Endothelial cell of umbilical vein (primary cell): Measurements from ENCODE around the gene PDE3A.

Source experiments
- EZH2 ChIP-seq: IDR thresholded peaks from 2 replicates; pipeline ENCODE4 v1.6.1; 2012; ENCODE audit warnings: borderline replicate concordance, low read depth, mild to moderate bottlenecking, moderate library complexity, low read length, inconsistent platforms; ENCODE audit not compliant: severe bottlenecking
- FOS ChIP-seq: IDR thresholded peaks from 2 replicates; pipeline ENCODE4 v1.6.1; 2011; ENCODE audit warnings: mild to moderate bottlenecking, low read length, moderate library complexity, borderline replicate concordance; ENCODE audit not compliant: insufficient read depth
- GATA2 ChIP-seq: IDR thresholded peaks from 2 replicates; pipeline ENCODE4 v1.7.0; 2011; ENCODE audit warnings: low read depth, mild to moderate bottlenecking, moderate library complexity, mixed read lengths, low read length; ENCODE audit not compliant: insufficient read length, insufficient read depth
- JUN ChIP-seq: IDR thresholded peaks from 2 replicates; pipeline ENCODE4 v1.6.1; 2011; ENCODE audit warnings: borderline replicate concordance, low read depth; ENCODE audit not compliant: insufficient read length, insufficient read depth
- MYC ChIP-seq: IDR thresholded peaks from one replicate; pipeline ENCODE4 v1.6.1; 2011; ENCODE audit warnings: mild to moderate bottlenecking, low read depth, low read length
- POLR2A ChIP-seq: IDR thresholded peaks from 2 replicates; pipeline ENCODE4 v1.6.1; 2012; ENCODE audit warnings: low read depth, mild to moderate bottlenecking, control low read depth, low read length
- POLR2AphosphoS5 ChIP-seq: IDR thresholded peaks from 2 replicates; pipeline ENCODE4 v1.6.1; 2012; ENCODE audit warnings: low read depth, mild to moderate bottlenecking, control low read depth, low read length, moderate library complexity; ENCODE audit not compliant: insufficient read depth
- TF ChIP-seq, protein P1 (sequence below), 2 donors: IDR thresholded peaks; 1 replicate in 1 of 2; 2 replicates in 1 of 2; pipeline ENCODE4 v1.5.1; 2011; ENCODE audit warnings: low read length in 2 of 2, mild to moderate bottlenecking in 2 of 2, moderate library complexity in 2 of 2, control low read depth in 1 of 2, inconsistent platforms in 1 of 2, low read depth in 1 of 2; ENCODE audit not compliant: insufficient read depth in 1 of 2; ENCODE audit errors: extremely low read depth in 1 of 2
- TF ChIP-seq, protein P2 (sequence below): IDR thresholded peaks from 2 replicates; pipeline ENCODE4 v1.6.1; 2011; ENCODE audit not compliant: insufficient read depth, insufficient read length

DNA sequence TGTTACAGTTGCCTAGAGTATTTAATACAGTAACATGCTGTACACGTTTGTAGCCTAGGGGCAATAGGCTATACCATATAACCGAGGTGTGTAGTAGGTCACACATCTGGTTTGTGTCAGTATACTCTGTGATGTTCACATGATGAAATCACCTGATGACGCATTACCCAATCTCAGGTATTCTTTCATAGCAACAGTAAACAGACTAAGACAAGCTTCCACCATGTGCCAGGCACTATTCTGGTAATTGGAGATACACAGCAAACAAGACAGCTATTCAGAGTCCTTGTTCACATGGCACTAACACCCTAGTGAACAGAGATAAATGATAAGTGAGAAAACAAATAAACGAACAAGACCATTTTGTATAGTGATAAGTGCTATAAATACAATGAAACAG is 3.8 kb upstream of the PDE3A start:
- no peak for TF ChIP-seq EZH2
- TF ChIP-seq, protein P1, sequence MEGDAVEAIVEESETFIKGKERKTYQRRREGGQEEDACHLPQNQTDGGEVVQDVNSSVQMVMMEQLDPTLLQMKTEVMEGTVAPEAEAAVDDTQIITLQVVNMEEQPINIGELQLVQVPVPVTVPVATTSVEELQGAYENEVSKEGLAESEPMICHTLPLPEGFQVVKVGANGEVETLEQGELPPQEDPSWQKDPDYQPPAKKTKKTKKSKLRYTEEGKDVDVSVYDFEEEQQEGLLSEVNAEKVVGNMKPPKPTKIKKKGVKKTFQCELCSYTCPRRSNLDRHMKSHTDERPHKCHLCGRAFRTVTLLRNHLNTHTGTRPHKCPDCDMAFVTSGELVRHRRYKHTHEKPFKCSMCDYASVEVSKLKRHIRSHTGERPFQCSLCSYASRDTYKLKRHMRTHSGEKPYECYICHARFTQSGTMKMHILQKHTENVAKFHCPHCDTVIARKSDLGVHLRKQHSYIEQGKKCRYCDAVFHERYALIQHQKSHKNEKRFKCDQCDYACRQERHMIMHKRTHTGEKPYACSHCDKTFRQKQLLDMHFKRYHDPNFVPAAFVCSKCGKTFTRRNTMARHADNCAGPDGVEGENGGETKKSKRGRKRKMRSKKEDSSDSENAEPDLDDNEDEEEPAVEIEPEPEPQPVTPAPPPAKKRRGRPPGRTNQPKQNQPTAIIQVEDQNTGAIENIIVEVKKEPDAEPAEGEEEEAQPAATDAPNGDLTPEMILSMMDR (IDR thresholded peaks at IDR 0.05; ENCODE audit: extremely low read depth in 1 of 2, insufficient read depth in 1 of 2, low read depth in 1 of 2, low read length in 2 of 2) = no peak
- no peak for TF ChIP-seq POLR2A
- TF ChIP-seq, protein P2, sequence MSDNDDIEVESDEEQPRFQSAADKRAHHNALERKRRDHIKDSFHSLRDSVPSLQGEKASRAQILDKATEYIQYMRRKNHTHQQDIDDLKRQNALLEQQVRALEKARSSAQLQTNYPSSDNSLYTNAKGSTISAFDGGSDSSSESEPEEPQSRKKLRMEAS = no peak
- no peak for TF ChIP-seq POLR2AphosphoS5
- no peak for TF ChIP-seq GATA2
- no peak for TF ChIP-seq MYC
- TF ChIP-seq JUN = no peak
- no peak for TF ChIP-seq FOS
